ENCODE data around the gene EFTUD2. TPM values are rescaled to one million over a fixed set of nuclear protein-coding genes. Genes with fewer than 3 reads are reported as not detected.

The EFTUD2 gene
- total RNA-seq, 2 experiments from 2014 or later = 207 to 208 TPM

DNA sequence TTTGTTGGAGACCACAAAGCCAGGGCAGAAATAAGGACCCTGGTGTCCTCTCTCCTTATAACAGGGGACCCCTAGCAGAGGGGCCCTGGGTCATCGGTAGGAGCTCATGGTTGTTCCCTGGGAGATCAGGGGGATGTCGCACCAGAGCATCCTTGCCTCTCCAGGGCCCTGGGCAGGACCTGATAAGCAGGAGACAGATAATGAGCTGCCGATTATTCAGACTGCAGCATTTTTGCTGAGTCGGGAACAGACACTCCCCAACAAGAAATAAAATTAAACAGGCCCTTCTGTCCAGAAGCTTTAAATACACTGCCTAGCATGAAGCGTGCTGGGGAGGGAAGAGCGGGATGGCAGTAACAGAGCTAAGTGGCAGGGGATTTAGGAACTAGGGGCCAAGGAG is 31.4 kb upstream of the EFTUD2 start:
- H3K4me3 Mint-ChIP-seq = no peak overlapping the region
- intact Hi-C loops (cut with micrococcal nuclease) = no loop called here
- DNase-seq (no peak), ATAC-seq (no peak)
- H3K36me3 Mint-ChIP-seq (ENCODE audit: low read depth) = peaks cover 30% of the 10 kb centered on the region
- no peaks in the 10 kb centered on the region for H3K4me1 Mint-ChIP-seq (ENCODE audit: low read depth)
- TF ChIP-seq, protein P1, sequence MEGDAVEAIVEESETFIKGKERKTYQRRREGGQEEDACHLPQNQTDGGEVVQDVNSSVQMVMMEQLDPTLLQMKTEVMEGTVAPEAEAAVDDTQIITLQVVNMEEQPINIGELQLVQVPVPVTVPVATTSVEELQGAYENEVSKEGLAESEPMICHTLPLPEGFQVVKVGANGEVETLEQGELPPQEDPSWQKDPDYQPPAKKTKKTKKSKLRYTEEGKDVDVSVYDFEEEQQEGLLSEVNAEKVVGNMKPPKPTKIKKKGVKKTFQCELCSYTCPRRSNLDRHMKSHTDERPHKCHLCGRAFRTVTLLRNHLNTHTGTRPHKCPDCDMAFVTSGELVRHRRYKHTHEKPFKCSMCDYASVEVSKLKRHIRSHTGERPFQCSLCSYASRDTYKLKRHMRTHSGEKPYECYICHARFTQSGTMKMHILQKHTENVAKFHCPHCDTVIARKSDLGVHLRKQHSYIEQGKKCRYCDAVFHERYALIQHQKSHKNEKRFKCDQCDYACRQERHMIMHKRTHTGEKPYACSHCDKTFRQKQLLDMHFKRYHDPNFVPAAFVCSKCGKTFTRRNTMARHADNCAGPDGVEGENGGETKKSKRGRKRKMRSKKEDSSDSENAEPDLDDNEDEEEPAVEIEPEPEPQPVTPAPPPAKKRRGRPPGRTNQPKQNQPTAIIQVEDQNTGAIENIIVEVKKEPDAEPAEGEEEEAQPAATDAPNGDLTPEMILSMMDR (IDR thresholded peaks at IDR 0.05) = no peak
- H3K9me3 Mint-ChIP-seq = no peaks in the 10 kb centered on the region
- POLR2A ChIA-PET = interaction anchor here (0.7 kb wide), 1 partner anchor 103 kb away, joined by 4 read pairs; no protein-coding TSS in a partner anchor
- no peaks in the 10 kb centered on the region for H3K27me3 Mint-ChIP-seq
- CTCF ChIA-PET = interaction anchor here (1.1 kb wide), 2 partner anchors 10 to 91 kb away, joined by 6 to 7 read pairs; no protein-coding TSS in a partner anchor
- H3K27ac Mint-ChIP-seq = no peak overlapping the region

DNA sequence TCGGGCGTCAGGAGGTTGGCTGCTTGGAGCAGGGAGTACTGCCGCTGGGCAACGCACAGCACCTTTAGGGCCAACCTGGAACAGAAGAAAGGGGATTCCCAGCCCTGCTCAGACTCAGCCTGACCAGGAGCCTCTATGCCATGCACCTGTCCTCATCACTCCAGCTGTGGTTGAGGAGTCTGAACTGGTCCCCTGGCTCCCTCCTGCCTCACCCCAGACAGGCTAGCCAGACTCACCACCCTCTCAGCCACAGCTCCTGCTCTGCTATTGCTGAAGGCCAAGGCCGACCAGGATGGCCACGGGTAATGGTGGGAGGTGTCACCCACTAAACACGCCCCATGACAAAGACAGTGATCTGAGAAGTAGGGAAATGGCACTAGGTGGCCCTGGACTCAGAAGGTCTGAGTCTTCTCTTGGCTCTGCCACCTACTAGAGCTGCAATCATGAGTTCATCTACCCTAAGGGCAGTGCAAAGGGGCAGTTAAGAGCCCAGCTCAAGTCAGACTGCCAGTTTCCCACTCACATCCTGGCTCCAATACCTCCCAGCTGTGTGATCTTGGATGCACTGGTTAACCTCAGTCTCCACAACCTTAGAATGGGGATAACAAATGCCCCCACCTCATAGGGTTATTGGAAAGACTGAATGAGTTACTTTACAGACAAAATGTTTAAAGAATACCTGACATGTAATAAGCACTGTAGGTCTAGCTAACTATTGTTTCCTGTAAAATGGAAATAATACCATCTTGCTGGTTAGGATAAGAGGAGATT is 29.9 kb upstream of the EFTUD2 start:
- no peaks in the 10 kb centered on the region for H3K9me3 Mint-ChIP-seq
- H3K27ac Mint-ChIP-seq = no peak overlapping the region
- DNase-seq (no peak), ATAC-seq (no peak)
- H3K4me1 Mint-ChIP-seq (ENCODE audit: low read depth) = no peaks in the 10 kb centered on the region
- peaks cover 24% of the 10 kb centered on the region for H3K36me3 Mint-ChIP-seq (ENCODE audit: low read depth)
- H3K4me3 Mint-ChIP-seq = no peak overlapping the region
- TF ChIP-seq, protein P1 (IDR thresholded peaks at IDR 0.05) = no peak
- CTCF ChIA-PET = no interaction called here
- POLR2A ChIA-PET = interaction anchor here (1.2 kb wide), 1 partner anchor 11 kb away, joined by 3 read pairs; no protein-coding TSS in a partner anchor
- no peaks in the 10 kb centered on the region for H3K27me3 Mint-ChIP-seq
- intact Hi-C loops (cut with micrococcal nuclease) = no loop called here

DNA sequence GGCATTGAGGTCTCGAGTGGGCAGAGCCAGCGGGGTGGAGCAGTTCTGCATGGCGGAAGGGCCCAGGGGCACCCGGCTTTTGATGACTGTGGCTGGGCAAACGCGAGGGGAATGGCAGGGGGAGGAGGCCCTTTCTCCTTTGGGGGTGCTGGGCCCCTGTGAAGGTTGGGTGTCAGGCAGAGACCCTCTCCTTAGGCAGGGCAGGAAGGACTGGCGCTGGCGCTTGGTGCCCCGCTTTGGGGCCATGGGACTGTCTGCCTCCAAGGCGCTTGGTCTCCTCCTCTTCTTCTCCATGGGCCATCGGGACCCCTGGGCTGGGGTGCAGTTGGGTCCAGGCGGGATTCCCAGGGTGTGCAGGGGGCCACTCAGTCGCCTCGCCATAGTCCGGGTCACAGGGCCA is 28.9 kb upstream of the EFTUD2 start:
- no peak for ATAC-seq
- H3K27me3 Mint-ChIP-seq = no peaks in the 10 kb centered on the region
- H3K9me3 Mint-ChIP-seq = no peaks in the 10 kb centered on the region
- intact Hi-C loops (cut with micrococcal nuclease) = no loop called here
- CTCF ChIA-PET = no interaction called here
- POLR2A ChIA-PET = interaction anchor here (0.5 kb wide), 1 partner anchor 159 kb away, joined by 3 read pairs; no protein-coding TSS in a partner anchor
- no peaks in the 10 kb centered on the region for H3K4me1 Mint-ChIP-seq (ENCODE audit: low read depth)
- TF ChIP-seq, protein P1 (IDR thresholded peaks at IDR 0.05) = no peak
- no peak for DNase-seq
- no peak overlapping the region for H3K27ac Mint-ChIP-seq
- no peak overlapping the region for H3K4me3 Mint-ChIP-seq
- H3K36me3 Mint-ChIP-seq (ENCODE audit: low read depth) = peaks cover 19% of the 10 kb centered on the region

DNA sequence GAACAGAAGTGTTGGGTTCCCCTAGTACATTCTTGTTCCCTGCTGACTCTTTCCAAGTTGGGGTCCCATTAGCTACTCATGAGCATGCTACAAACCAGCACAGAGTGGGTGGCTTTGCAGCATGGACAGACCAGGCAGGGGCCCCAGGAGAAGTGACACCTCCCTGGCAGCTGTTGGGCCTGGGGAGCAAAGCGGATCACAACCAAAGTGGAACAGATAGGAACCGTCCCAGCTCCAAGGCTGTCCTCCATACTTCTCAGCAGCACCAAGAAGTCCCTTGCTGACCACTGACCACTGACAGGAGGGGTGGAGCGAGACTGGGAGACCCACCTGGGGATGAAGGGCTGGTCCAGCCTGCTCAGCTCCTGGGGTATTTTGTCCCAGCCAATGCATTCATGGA is 28.5 kb upstream of the EFTUD2 start:
- Mint-ChIP-seq H3K4me1 (ENCODE audit: low read depth) (no peaks in the 10 kb centered on the region), H3K27ac (no peak overlapping the region), H3K27me3 (peaks cover 1% of the 10 kb centered on the region), H3K9me3 (no peaks in the 10 kb centered on the region), H3K36me3 (ENCODE audit: low read depth) (peaks cover 19% of the 10 kb centered on the region), H3K4me3 (no peak overlapping the region)
- ChIA-PET CTCF (interaction anchor here (2.7 kb wide), 1 partner anchor 94 kb away, joined by 13 read pairs; no protein-coding TSS in a partner anchor), POLR2A (interaction anchor here (0.5 to 1.1 kb wide), 2 partner anchors 20 to 159 kb away, joined by 3 read pairs; partner anchors contain the start of gene KIF18B)
- ATAC-seq = no peak
- intact Hi-C loops (cut with micrococcal nuclease) = no loop called here
- TF ChIP-seq, protein P1 (IDR thresholded peaks at IDR 0.05) = no peak
- DNase-seq = no peak
